IPS-NIHi11 (cell line): ENCODE data around the gene ADGRF4.
"Not testable (repeated sequence)": the region's sequence is repeated elsewhere in the genome, so short reads cannot be mapped to it uniquely, and the experiment has no call there.

Experiments
- DNase-seq: peaks from one replicate; pipeline ENCODE4 v3.0.0; 2012; ENCODE audit warnings: mixed read lengths, low spot score

Gene ADGRF4

DNA sequence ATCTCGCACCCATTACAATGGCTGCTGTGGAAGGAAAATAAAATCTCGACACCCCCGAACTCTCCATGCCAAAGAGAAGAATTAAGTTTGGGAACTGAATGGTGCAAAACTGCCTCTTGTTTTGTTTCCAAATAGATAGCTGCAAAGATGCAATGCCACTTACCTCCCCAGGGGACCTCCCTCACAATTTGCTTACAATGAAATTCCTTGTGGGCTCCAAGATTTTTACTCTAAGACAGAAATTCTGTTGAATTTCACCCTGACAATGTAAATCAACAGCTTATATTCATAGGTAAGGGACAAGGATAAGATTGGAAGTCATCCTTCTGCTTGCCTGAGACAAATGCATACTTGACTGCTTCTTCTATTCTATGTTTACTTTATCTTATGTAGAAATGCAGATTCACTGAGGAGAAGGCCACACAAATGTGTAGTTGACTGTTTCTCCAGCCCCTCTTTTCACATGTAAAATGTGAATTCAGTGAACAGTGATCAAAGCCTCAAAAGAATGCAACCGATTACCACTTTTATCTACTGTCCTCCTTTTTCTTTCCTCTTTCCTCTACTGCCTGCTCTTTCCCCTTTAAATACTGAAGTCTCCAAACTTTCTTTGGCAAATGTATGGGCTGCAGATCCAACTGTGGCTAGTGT is 36.6 kb downstream of the ADGRF4 start:
- DNase-seq = no peak

DNA sequence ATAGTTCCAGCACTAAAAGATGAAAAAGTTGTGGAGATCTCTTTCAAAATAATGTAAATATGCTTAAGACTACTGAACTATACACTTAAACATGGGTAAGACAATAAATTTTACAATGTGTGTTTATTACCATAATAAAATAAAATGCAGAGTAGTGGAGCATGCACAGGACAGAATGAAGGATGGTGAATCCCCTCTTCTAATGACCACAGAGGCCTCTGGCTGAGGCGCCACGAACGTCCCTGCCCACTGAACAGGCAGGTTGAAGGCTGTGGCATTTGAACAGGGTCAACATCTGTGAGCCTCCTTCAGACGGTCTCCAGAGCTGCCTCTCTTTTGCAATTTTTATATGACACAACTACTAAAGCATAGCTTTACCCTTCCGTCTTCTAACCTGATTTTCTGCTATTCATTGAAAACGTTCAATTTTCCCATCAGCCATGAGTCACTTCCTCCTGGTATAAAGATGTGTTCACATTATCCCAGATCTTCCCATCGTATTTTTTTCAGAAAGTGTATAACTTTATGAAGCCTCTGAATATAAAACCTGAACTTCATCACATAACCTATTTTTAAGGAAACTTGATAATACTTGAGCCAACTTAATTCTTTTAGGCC is 37.8 kb downstream of the ADGRF4 start:
- DNase-seq = no peak

DNA sequence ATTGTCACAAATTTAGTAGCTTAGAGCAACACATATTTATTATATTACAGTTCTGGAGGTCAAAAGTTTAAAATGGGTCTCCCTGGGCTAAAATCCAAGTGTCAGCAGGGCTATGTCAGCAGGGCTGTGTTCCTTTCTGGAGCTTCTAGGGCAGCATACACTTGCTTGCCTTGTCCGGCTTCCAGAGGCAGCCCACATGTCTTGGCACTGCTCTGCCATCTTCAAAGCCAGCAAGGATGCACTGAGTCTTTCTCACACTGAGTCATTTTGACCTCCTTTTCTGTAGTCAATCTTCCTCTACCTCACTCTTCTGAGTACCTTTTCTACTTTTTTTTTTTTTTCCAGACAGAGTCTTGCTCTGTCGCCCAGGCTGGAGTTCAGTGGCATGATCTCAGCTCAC is 39.0 kb downstream of the ADGRF4 start:
- DNase-seq = no peak

DNA sequence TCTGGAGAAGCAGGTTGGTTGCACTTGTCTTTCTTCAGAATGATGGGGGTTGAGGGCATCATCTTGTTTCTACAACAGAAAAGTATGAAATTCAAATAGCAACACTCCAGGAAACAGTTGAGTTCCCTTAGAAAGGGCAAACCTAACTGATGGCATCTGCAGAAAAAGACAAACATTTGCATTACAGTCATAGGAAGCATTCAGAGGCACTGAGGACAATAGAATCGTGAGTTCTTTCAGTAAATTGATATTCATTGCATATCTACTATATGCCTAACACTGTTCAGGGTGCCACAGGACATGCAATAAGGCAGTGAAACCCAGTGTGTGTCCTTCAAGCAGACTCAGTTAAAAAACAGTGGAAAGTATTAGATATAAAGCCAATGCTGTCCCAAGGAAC is 42.3 kb downstream of the ADGRF4 start:
- DNase-seq = no peak

DNA sequence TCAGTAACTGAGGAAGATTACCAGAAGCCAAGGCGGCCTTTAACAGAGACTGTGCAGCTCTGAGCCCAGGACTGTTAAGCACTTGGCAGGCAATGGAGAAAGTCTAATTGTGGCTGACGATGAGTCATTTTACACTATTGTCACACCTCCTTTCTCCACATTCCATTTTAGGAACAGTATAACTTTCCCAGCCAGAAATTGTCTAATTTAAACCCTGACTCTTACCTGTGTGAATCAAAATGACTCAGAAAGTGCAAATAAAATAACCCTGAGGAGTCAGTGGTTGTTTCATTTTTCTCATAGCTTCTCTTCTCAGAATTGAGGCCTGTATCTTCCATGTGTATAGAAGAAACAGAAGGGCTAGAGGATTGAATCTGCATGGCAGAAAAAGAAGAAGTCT is 43.4 kb downstream of the ADGRF4 start:
- DNase-seq = peak; percentile 45

DNA sequence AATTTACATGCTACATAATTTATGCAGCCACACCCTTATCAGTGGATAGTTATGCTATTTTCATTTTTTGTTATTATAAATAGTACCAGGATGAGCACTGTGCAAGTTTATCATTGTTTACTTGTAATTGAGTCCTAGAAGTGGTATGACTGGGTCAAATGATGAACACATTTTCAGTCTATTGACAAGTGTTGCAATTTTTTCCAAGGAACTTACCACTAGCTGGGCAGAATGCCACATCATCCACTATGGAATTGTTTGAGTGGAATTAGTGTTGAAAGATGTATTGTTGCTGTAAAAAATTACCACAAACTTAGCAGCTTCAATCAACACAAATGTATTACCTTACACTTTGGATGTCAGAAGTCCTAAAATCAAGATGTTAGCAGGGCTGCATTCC is 45.4 kb downstream of the ADGRF4 start:
- no peak for DNase-seq

DNA sequence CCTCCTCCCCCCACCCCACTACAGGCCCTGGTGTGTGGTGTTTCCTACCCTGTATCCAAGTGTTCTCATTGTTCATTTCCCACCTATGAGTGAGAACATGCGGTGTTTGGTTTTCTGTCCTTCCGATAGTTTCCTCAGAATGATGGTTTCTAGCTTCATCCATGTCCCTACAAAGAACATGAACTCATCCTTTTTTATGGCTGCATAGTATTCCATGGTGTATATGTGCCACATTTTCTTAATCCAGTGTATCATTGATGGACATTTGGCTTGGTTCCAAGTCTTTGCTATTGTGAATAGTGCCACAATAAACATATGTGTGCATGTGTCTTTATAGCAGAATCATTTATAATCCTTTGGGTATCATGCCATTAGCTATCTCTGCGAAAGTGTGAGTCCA is 46.9 kb downstream of the ADGRF4 start:
- DNase-seq = not testable (repeated sequence)

DNA sequence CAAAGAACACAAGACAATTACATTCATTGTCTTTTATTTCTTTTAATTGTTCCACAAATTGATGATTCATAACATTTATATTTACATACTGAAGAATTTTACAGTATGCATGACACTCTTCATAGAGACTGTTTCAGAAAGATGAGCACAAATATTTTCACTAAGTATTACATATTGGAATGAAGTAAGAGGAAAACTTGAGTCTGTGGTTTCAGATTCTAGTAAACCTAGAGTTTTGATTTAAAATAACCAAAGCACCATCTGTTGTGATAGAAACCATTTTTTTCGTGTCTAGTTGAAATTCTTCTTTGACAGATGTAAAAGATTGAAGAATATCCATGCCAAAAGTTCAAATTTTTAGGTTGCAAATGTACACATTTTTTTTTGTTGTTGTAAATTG is 51.4 kb downstream of the ADGRF4 start:
- no peak for DNase-seq

DNA sequence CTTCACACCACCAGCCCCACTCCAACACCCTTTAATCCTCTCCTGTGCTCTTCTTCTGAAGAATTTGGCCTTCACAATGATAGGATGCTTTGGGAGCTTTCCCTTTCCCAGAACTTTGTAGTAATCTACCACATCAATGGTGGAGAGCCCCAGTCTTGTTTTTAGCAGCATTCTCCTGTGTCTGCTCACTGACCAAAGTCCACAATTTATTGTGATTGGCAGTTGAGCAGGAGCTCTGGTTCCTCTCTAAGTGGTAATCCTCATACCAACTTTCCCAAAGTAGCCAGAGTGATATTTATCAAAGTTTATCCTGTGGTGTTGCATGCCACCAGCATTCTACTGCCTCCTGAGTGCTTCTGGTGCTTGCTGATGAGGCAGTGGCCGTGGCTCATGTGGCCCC is 54.4 kb downstream of the ADGRF4 start:
- DNase-seq = no peak

DNA sequence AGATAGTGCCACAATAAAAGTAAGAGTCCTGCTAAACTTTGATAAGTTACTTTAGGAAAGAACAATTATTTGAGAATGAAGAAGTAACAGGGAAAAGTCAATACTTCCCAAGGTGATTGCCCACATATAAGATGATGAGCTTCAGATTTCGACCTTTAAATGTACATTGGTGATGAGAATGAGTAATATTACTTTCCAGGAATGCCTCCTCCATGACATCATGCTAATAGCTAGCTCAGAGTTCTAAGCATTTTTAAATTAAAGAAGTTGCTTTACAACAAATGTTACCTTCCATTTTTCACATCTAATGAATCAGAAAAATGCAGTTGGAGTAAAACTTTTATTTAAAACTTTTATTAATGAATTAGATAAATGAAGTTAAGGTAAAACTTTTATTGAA is 61.0 kb downstream of the ADGRF4 start:
- DNase-seq = no peak

DNA sequence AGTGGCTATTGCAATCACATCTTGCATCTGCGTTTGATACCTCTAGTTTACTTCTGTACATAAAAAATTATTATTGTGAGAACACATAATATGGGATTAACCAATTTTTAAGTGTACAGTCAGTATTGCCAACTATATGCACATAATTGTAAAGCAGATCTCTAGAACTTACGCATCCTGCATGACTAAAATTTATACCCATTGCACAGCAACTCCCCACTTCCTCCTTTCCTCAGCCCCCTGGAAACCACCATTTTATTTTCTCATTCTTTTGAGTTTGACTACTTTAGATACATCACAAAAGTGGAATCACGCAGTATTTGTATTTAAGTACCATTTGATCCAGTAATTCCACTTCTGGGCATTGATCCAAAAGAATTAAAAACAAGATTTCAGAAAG is 64.1 kb downstream of the ADGRF4 start:
- DNase-seq = no peak

DNA sequence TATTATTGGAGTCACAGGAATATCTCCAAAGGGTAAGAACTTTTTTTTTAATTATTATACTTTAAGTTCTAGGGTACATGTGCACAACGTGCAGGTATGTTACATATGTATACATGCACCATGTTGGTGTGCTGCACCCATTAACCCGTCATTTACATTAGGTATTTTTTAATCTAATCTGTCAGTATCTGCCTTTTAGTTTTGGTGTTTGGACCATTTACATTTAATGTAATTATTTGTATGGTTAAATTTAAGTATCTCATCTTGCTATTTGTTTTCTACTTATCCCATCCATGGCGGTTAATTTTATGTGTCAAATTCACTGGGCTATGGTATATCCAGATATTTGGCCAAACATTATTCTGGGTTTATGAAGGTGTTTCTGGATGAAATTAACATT is 68.1 kb downstream of the ADGRF4 start:
- DNase-seq = no peak

DNA sequence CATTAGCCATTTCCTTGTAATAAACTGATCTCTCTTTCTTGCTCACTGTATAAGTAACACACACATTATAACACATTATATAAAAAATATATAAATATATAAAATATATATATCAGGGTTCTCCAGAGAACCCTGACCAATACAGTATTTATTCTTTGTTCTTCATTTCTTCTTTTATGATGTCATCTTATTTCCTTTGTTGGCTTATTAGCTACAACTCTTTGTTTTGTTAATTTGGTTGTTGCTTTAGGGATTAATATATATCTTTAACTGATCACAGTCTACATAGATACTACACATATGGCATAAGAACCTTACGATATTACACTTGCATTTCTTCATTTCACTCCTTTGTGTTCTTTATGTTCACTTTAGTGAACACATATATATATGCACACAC is 68.7 kb downstream of the ADGRF4 start:
- DNase-seq = no peak

DNA sequence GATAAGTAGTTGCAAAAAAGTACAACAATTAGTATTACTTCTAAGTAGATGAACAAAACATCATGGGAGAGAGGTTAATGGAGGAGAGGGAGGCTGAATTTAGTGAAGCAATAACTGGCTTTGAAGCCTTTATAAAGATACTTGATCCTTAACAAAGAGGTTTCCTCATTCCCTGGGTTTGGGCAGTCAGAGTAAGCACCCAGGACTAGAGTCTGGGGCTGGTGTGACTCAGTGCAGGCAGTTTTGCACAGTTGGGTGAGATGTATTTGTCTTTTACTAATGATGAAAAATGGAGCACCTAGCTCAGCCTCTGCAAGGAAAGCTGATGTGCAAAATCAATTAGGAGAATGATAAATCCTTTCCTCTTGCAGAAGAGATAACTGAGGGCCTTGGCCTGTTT is 71.6 kb downstream of the ADGRF4 start:
- no peak for DNase-seq
